ENCODE results near the gene KRT79. TPM values are rescaled to one million over a fixed set of nuclear protein-coding genes. Genes with fewer than 3 reads are reported as not detected.
"Not testable (repeated sequence)": the region's sequence is repeated elsewhere in the genome, so short reads cannot be mapped to it uniquely, and the experiment has no call there.

Gene KRT79
- not detected for total RNA-seq
- long read RNA-seq = 0 reads

GRCh38 chr12:52833922-52834726, at the start of gene KRT79:
KRT79 (minus strand) TSS chr12:52834311; CDS start chr12:52834260, 51 bp downstream.
- intact Hi-C loops (cut with DNase I, micrococcal nuclease) = no loop called here
- ATAC-seq (no peak), DNase-seq (no peak)

- ATAC-seq, DNase-seq: not testable (repeated sequence)
- intact Hi-C loops (cut with DNase I, micrococcal nuclease) = loop anchor here in 1 of 2 donors (10.0 kb wide), 1 partner anchor 296 kb away; no protein-coding TSS in a partner anchor
Measured at GRCh38 chr12:52880499-52880898, 46.4 kb upstream of the KRT79 start.

- intact Hi-C loops (cut with DNase I, micrococcal nuclease) = loop anchor here (5.0 to 10.0 kb wide), 4 partner anchors 295 to 722 kb away; no protein-coding TSS in a partner anchor
- ATAC-seq = peak; percentile 77
Measured at GRCh38 chr12:52879394-52880351, 45.6 kb upstream of the KRT79 start.

GRCh38 chr12:52878507-52879393, 44.6 kb upstream of the KRT79 start:
- no peak for ATAC-seq
- intact Hi-C loops (cut with DNase I, micrococcal nuclease) = loop anchor here in 1 of 2 donors (5.0 kb wide), 3 partner anchors 296 to 721 kb away; no protein-coding TSS in a partner anchor
- peak in 1 of 2 donors; percentile 33 for DNase-seq

More at GRCh38 chr12:52879394-52880351, 45.6 kb upstream of the KRT79 start:
- peak; percentile 80 to 89 for DNase-seq

- intact Hi-C loops (cut with DNase I, micrococcal nuclease) = loop anchor here in 1 of 2 donors (5.0 kb wide), 3 partner anchors 295 to 720 kb away; no protein-coding TSS in a partner anchor
- ATAC-seq (no peak), DNase-seq (no peak)
Measured at GRCh38 chr12:52877242-52877641, 43.1 kb upstream of the KRT79 start.

- intact Hi-C loops (cut with DNase I, micrococcal nuclease) = loop anchor here in 1 of 2 donors (5.0 kb wide), 3 partner anchors 294 to 719 kb away; no protein-coding TSS in a partner anchor
- DNase-seq (peak; percentile 81 to 86), ATAC-seq (peak; percentile 41)
Measured at GRCh38 chr12:52876372-52876771, 42.3 kb upstream of the KRT79 start.

- no peak for ATAC-seq
- no peak for DNase-seq
- intact Hi-C loops (cut with DNase I, micrococcal nuclease) = loop anchor here in 1 of 2 donors (5.0 kb wide), 3 partner anchors 293 to 718 kb away; no protein-coding TSS in a partner anchor
Measured at GRCh38 chr12:52874573-52875435, 40.7 kb upstream of the KRT79 start.

- intact Hi-C loops (cut with DNase I, micrococcal nuclease) = no loop called here
- peak; percentile 92 to 93 for DNase-seq
- ATAC-seq = peak; percentile 66
Measured at GRCh38 chr12:52873832-52874572, 39.9 kb upstream of the KRT79 start.

- no peak for DNase-seq
- no peak for ATAC-seq
- intact Hi-C loops (cut with DNase I, micrococcal nuclease) = no loop called here
Measured at GRCh38 chr12:52873513-52873831, 39.4 kb upstream of the KRT79 start.

GRCh38 chr12:52872644-52873389, 38.7 kb upstream of the KRT79 start:
- peak; percentile 78 to 79 for DNase-seq
- intact Hi-C loops (cut with DNase I, micrococcal nuclease) = no loop called here
- ATAC-seq = peak; percentile 57

- DNase-seq (peak; percentile 61 to 72), ATAC-seq (peak; percentile 41)
- intact Hi-C loops (cut with DNase I, micrococcal nuclease) = no loop called here
Measured at GRCh38 chr12:52871291-52872039, 37.4 kb upstream of the KRT79 start.

GRCh38 chr12:52870361-52871290, 36.5 kb upstream of the KRT79 start:
- peak; percentile 61 for ATAC-seq
- intact Hi-C loops (cut with DNase I, micrococcal nuclease) = no loop called here
- peak; percentile 82 to 91 for DNase-seq

- intact Hi-C loops (cut with DNase I, micrococcal nuclease) = no loop called here
- DNase-seq (peak; percentile 84 to 86), ATAC-seq (peak; percentile 49)
Measured at GRCh38 chr12:52867642-52868041, 33.5 kb upstream of the KRT79 start.

- DNase-seq (no peak), ATAC-seq (peak; percentile 15)
- intact Hi-C loops (cut with DNase I, micrococcal nuclease) = no loop called here
Measured at GRCh38 chr12:52867152-52867551, 33.0 kb upstream of the KRT79 start.
